Activated T-cell treated with anti-CD3 and anti-CD28 coated beads, Interleukin-2, amount 50 U/mL, for 4 hours (primary cell): Measurements from ENCODE around the gene PLEKHG2. TPM values are rescaled to one million over a fixed set of nuclear protein-coding genes. Genes with fewer than 3 reads are reported as not detected.

Experiments
- ATAC-seq, 2 donors: fragments of 200-7000 bp; cut with Tn5 transposase; one replicate each; pipeline ENCODE4 v1.10.0; 2021
- DNase-seq: peaks from one replicate; pipeline ENCODE4 v3.0.0-alpha.2; 2020
- H3K27me3 Mint-ChIP-seq: one replicate; pipeline ENCODE4 v1.8.0; 2021; ENCODE audit warnings: low read depth, mixed read lengths
- H3K36me3 Mint-ChIP-seq: one replicate; pipeline ENCODE4 v1.8.0; 2022; ENCODE audit warnings: mixed read lengths; ENCODE audit not compliant: insufficient read depth
- H3K4me1 Mint-ChIP-seq: one replicate; pipeline ENCODE4 v1.8.0; 2021; ENCODE audit warnings: low read depth, mixed read lengths
- H3K4me3 Mint-ChIP-seq: one replicate; pipeline ENCODE4 v1.8.0; 2021; ENCODE audit warnings: mild to moderate bottlenecking, moderate library complexity, mixed read lengths
- H3K9me3 Mint-ChIP-seq: one replicate; pipeline ENCODE4 v1.8.0; 2021; ENCODE audit warnings: mixed read lengths
- total RNA-seq, 3 donors: library from RNA; stranded (reverse); gene quantifications; one replicate each; pipeline ENCODE4 v1.2.1, GENCODE V29; 2021

PLEKHG2 gene
- total RNA-seq, 3 donors from 2014 or later, result 22.0 to 23.7 (median 22.0) TPM

DNA sequence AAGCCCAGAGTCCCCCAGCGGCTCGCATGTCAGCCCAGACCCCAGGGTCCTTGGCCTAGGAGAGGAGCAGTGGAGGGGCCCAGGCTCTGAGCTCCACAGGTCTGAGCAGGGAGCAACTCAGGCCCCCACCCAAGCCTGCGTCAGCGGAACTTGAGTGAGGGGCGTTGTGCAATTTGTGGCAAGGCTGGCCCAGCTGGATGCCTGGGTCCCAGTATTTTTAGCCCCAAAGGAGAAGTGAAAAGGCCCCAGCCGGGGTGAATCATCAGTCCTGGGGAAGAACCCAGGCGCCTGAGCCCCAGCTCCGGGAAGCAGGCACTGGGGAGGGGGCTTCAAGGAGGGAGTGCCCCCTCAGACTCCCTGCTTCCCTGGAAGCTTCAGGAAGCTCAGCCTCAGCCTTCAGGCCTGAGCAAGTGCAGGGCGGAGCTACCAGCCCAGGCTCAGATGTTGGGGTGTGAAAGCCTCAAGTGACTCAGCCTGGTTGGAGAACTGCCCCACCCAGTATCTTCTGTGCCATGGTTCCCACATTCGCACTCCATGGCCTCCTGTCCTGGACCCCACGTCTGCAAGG lies 14.1 kb upstream of the PLEKHG2 start:
- no peaks in the 10 kb centered on the region for H3K27me3 Mint-ChIP-seq
- no peaks in the 10 kb centered on the region for H3K9me3 Mint-ChIP-seq
- peak; percentile 10 for ATAC-seq
- peak overlapping the region; percentile 64 for H3K4me3 Mint-ChIP-seq
- H3K4me1 Mint-ChIP-seq, result peaks cover 62% of the 10 kb centered on the region
- DNase-seq, result peak; percentile 50
- peaks cover 16% of the 10 kb centered on the region for H3K36me3 Mint-ChIP-seq

DNA sequence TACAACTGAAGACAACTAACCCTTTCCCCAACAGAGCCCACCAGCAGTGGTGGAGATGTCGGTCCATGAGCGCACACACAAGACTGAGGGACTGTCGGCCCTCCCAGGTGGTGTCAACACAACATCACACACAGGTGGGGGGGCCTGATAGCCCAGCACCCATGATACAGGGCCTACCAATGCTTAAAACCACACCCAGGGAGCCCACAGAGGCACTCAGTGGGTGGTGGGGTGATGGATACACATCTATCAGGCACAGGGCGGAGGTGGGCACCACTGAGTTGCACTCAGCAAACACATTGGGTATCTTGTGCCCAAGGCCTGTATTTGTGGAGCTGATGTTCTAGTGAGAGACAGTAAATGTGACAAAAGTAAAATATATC lies 12.8 kb upstream of the PLEKHG2 start:
- Mint-ChIP-seq H3K4me1 (peaks cover 62% of the 10 kb centered on the region), H3K9me3 (no peaks in the 10 kb centered on the region), H3K4me3 (peak overlapping the region; percentile 38), H3K27me3 (no peaks in the 10 kb centered on the region), H3K36me3 (peaks cover 10% of the 10 kb centered on the region)
- DNase-seq (no peak), ATAC-seq (no peak)

DNA sequence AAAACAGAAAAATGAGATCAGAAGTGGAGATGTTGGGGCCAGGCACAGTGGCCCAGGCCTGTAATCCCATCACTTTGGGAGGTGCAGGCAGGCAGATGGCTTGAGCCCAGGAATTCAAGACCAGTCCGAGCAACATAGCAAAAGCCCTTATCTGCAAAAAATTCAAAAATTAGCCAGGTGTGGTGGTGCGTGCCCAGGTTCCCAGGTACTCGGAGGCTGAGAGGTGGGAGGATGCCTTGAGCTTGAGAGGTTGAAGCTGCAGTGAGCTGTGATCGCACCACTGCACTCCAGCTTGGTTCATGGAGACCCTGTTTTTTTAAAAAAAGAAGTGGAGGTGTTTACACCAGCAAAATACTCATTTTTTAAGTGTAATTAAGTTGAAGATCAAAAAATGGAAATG lies 12.4 kb upstream of the PLEKHG2 start:
- H3K27me3 Mint-ChIP-seq, result no peaks in the 10 kb centered on the region
- H3K4me1 Mint-ChIP-seq, result peaks cover 66% of the 10 kb centered on the region
- no peak for DNase-seq
- no peak for ATAC-seq
- peaks cover 8% of the 10 kb centered on the region for H3K36me3 Mint-ChIP-seq
- H3K4me3 Mint-ChIP-seq, result peak overlapping the region; percentile 38
- H3K9me3 Mint-ChIP-seq, result no peaks in the 10 kb centered on the region

DNA sequence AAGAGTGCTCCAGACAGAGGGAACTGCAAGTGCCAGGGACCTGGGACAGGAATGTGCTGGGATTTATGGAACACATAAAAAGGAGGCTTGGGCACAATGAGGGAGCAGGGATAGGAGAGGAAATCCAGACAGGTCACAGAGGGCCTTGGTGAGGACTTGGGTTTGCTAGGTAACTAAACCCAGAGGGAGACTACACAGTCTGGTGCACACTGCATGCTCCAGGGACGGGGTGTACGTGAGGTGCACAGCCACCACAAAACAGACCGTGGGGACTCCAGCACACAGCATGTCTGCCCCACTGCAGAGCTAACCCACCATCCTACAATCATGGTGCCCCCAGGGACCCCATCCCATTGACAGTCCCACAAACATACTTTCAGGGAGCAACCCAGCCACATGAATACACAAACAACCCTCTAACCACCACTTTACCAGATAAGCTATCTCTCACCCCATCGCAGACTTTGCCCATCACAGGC lies 11.4 kb upstream of the PLEKHG2 start:
- H3K9me3 Mint-ChIP-seq, result no peaks in the 10 kb centered on the region
- peaks cover 2% of the 10 kb centered on the region for H3K36me3 Mint-ChIP-seq
- ATAC-seq, result peak in 1 of 2 donors; percentile 0
- H3K27me3 Mint-ChIP-seq, result no peaks in the 10 kb centered on the region
- H3K4me1 Mint-ChIP-seq, result peaks cover 73% of the 10 kb centered on the region
- H3K4me3 Mint-ChIP-seq, result peak overlapping the region; percentile 83
- no peak for DNase-seq

GRCh38 chr19:39401549-39402345 lies 10.7 kb upstream of the PLEKHG2 start:
- ATAC-seq (peak; percentile 56 to 66), DNase-seq (peak; percentile 74)
- Mint-ChIP-seq H3K27me3 (no peaks in the 10 kb centered on the region), H3K4me1 (peaks cover 76% of the 10 kb centered on the region), H3K36me3 (peaks cover 2% of the 10 kb centered on the region), H3K4me3 (peak overlapping the region; percentile 83), H3K9me3 (no peaks in the 10 kb centered on the region)

DNA sequence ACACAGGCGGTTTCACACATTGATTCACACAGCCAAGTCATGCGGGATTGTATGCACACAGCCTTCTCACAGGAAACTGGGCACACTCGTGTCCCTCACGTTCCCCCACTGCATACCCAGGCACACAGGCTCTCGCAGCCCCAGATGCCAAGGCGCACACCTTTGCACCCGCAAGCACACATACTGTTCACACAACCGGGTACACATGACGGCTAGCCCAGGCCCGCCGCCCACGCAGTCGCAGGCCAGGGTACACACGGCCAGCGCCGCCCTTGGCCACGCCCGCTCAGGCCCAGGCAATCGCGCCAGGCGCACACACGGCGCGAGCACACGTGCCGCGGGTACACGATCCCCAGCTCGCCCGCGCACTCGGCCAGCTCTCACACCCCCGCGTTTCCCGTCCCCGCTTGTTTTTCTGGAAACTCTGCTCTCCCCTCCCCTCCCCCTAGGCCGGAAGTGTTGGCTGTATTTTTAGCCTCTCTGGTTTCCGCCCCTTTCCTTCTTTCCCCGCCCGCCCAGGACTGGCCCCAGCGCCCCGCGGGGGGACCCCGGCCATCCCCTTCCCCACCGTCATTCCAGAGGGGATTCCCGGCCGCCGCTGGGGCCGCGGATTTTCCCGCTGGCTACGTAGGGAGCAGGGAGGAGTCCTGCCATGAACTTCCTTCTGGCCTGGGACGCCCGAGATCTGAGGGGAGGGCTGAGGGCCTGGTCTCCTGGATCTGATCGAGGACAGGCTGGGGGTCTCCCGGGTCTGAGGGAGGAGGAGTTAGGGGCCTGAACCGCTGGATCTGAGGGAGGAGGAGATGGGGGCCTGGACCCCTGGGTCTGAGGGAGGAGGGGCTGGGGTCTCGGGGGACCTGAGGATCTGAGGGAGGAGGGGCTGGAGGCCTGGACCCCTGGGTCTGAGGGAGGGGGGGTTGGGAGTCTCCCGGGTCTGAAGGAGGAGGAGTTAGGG lies 9.8 kb upstream of the PLEKHG2 start:
- Mint-ChIP-seq H3K36me3 (peaks cover 2% of the 10 kb centered on the region), H3K9me3 (no peaks in the 10 kb centered on the region), H3K27me3 (no peaks in the 10 kb centered on the region), H3K4me3 (peak overlapping the region; percentile 83), H3K4me1 (peaks cover 72% of the 10 kb centered on the region)
- ATAC-seq (peak; percentile 3), DNase-seq (peak; percentile 77)

DNA sequence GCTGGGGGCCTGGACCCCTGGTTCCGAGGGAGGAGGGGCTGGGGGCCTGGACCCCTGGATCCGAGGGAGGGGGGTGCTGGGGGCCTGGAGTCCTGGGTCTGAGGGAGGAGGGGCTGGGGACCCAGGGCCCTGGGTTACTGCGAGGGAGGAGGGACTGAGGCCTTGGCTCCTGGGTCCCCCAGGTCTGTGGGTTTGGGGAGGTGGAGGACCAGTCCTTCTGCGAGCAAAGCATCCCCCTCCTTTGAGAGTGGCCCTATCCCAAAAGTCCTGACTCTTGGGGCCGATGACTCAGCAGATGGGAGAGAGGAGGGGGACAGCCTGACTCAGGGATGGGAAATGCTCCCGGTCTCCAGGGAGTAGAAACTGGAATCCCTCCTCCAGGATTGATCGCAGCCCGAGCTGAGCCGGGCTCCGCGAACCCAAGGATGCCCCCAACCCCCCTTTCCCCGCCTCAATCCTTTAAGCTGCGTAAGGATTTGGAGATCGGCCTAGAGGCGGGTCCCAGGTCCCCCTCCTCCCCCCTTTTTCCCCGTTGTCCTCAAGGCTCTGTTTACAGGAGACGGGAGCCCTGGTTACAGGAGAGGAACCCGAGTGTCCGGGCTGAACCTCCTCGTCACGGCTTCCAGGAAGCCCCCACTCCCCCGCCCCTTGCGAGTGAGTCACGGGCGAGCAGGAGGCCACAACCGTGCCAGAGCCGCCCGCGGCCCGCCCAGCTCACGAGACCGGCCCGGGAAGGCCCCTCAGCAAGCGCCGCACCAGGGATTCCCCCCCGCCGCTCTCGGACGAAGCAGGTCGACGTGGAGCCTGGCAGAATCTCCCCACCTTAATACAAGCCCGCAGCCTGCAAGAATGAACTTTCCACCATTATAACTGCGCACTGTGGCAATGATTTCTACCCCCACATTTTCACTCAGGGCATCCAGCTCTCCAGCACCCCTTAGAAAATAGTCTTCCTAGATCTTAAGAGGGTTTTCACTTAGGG lies 8.8 kb upstream of the PLEKHG2 start:
- peak; percentile 36 for ATAC-seq
- Mint-ChIP-seq H3K27me3 (no peaks in the 10 kb centered on the region), H3K9me3 (no peaks in the 10 kb centered on the region), H3K36me3 (peaks cover 10% of the 10 kb centered on the region), H3K4me1 (peaks cover 68% of the 10 kb centered on the region), H3K4me3 (peak overlapping the region; percentile 83)
- DNase-seq, result peak; percentile 93

DNA sequence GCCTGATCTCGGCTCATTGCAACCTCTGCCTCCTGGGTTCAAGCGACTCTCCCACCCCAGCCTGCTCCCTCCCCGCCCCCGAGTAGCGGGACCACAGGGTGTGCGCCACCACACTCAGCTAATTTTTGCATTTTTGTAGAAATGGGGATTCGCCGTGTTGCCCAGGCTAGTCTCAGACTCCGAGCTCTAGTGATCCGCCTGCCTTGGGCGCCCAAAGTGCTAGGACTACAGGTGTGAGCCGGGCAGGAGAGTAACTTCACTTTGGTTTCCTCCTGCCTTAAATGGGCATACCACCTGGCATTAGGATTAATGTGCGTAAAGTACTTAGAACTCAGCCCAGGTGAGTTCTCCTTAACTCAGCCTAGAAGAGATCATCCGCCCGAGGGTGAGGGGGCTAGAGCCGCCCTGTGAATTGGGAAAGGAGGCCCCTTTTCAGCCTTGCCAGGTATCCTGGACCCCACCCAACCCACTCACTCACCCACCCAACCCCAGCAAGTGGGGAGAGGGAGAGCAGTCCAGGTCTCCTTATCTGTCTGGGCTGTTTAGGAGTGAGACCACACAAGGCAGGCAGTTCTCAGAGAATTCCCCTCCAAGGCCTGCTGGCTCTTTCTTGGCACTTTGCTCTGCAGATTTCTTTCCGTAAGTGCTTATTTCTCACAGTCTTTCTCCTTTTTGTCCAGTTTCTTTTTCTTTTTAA lies 7.1 kb upstream of the PLEKHG2 start:
- H3K4me1 Mint-ChIP-seq, result peaks cover 61% of the 10 kb centered on the region
- no peaks in the 10 kb centered on the region for H3K9me3 Mint-ChIP-seq
- no peaks in the 10 kb centered on the region for H3K27me3 Mint-ChIP-seq
- peaks cover 11% of the 10 kb centered on the region for H3K36me3 Mint-ChIP-seq
- H3K4me3 Mint-ChIP-seq, result peak overlapping the region; percentile 83
- DNase-seq, result no peak
- ATAC-seq, result no peak

DNA sequence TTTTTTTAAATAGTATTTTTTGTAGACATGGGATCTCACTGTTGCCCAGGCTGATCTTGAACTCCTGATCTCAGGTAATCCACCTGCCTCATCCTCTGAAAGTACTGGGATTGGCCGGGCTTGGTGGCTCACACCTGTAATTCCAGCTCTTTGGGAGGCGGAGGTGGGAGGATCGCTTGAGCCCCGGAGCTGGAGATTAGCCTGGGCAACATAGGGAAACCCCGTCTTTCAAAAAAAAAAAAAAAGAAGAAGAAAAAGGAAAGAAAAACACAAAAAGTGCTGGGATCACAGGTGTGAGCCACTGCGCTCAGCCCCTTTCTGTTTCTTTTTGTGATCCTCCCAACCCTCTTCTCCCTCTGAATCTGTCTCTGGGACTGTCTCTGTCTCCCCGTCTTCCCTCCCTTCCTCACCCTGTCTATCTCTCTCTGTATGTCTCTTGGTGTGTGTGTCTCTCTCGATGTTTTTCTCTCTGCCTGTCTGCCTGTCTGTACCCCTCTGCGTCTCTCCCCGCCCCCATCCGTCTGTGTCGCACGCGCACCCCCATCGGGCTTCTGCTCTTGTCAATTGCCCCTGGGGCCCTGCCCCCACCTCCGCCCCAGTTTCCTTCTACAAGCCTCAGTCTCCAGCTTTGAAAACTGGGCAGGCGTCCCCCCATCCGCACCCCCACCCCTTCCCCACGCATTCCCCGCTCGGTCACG lies 6.4 kb upstream of the PLEKHG2 start:
- H3K36me3 Mint-ChIP-seq, result peaks cover 11% of the 10 kb centered on the region
- ATAC-seq, result peak; percentile 3 to 4
- DNase-seq, result peak; percentile 90
- no peaks in the 10 kb centered on the region for H3K9me3 Mint-ChIP-seq
- H3K4me1 Mint-ChIP-seq, result peaks cover 62% of the 10 kb centered on the region
- peak overlapping the region; percentile 83 for H3K4me3 Mint-ChIP-seq
- H3K27me3 Mint-ChIP-seq, result no peaks in the 10 kb centered on the region

DNA sequence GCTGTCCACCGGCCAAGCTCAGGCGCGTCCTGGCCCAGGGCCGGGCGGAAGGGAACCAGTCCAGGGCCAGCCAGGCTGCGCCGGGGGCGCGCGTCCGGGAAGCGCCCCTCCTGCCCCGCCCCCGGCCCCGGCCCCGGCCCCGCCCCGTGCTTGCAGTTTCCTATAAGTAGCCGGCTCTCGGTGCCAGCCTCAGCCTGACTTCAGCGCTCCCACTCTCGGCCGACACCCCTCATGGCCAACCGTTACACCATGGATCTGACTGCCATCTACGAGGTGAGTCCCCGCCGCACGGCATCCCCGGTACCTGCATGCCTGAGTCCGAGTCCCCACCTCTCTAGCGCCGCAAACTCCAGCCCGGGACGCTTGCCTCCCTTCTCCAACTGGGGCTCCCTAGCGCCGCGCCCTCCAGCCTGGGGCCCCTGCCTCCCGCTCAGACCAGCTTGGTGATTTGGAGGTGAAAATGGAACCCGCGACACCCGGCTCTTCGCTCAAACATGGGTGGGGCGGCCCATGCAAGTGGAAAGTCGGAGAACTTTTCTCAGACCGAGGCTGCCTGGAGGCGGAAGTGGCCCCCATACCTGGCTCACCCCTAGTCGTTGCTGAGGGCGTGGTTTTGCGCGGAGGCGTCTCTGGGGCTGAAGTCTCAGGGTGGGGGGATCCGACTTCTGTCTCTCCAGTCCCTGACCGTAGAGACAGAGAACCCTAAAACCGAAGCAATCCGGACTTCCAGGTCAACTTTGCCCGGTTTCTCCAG lies 5.6 kb upstream of the PLEKHG2 start, which contains the start of gene ZFP36:
ZFP36 (plus strand) TSS at position 192 of the 754 bp plus-strand sequence; CDS start at position 250, 58 bp downstream.
- DNase-seq, result peak; percentile 87
- peak; percentile 28 to 29 for ATAC-seq
- H3K4me1 Mint-ChIP-seq, result peaks cover 61% of the 10 kb centered on the region
- H3K27me3 Mint-ChIP-seq, result no peaks in the 10 kb centered on the region
- peaks cover 11% of the 10 kb centered on the region for H3K36me3 Mint-ChIP-seq
- no peaks in the 10 kb centered on the region for H3K9me3 Mint-ChIP-seq
- H3K4me3 Mint-ChIP-seq, result peak within 1 kb of the TSS; percentile 83

DNA sequence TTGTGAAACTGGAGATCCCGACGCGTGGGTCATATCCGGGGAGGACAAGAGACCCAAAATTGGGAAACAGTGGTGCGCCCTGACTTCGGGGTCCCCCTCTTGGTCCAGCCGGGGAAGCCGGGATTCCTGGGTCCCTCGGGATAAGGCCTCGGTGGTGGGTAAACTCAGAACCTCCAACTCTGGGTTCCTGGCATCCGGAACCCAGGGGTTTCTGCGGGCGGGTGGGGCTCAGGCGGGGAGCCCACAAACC lies 5.1 kb upstream of the PLEKHG2 start:
- no peaks in the 10 kb centered on the region for H3K9me3 Mint-ChIP-seq
- H3K36me3 Mint-ChIP-seq, result peaks cover 11% of the 10 kb centered on the region
- ATAC-seq, result no peak
- peaks cover 56% of the 10 kb centered on the region for H3K4me1 Mint-ChIP-seq
- H3K4me3 Mint-ChIP-seq, result peak overlapping the region; percentile 83
- no peaks in the 10 kb centered on the region for H3K27me3 Mint-ChIP-seq
- DNase-seq, result no peak
